GM12801 (cell line): ENCODE data around the gene ZSCAN12.

Experiments
- CTCF ChIP-seq: IDR thresholded peaks from one replicate; pipeline ENCODE4 v1.5.1; 2011; ENCODE audit warnings: control low read depth; ENCODE audit not compliant: insufficient read length; ENCODE audit errors: extremely low read depth

The ZSCAN12 gene

GRCh38 chr6:28349892-28350737 is 49.4 kb downstream of the ZSCAN12 start, which contains the start of gene ZKSCAN3:
Gene ZKSCAN3 (plus strand): TSS chr6:28349947. CDS start chr6:28359587, 9,640 bp downstream.
- TF ChIP-seq CTCF = no peak

- TF ChIP-seq CTCF = no peak
These were observed 50.1 kb downstream of the ZSCAN12 start for GRCh38 chr6:28349344-28349891.

GRCh38 chr6:28347119-28347518 is 52.4 kb downstream of the ZSCAN12 start:
- TF ChIP-seq CTCF = no peak

- TF ChIP-seq CTCF = no peak
These were observed 54.3 kb downstream of the ZSCAN12 start for GRCh38 chr6:28345201-28345600.

- no peak for TF ChIP-seq CTCF
These were observed 55.5 kb downstream of the ZSCAN12 start for GRCh38 chr6:28343898-28344677.

- TF ChIP-seq CTCF = no peak
These were observed 59.0 kb downstream of the ZSCAN12 start for GRCh38 chr6:28340310-28341095.
